ENCODE data around the gene CMTM7. TPM values are rescaled to one million over a fixed set of nuclear protein-coding genes. Genes with fewer than 3 reads are reported as not detected.

Gene CMTM7
- total and polyA plus RNA-seq, 2 of the 13 experiments (the other 11 are each of a cell fraction or from before 2014, with no cell fraction given) = 20.9 to 21.4 TPM

GRCh38 chr3:32401556-32402081 is 10.0 kb downstream of the CMTM7 start (continued):
- no peak for TF ChIP-seq HNF1A (IDR thresholded peaks at IDR 0.05; ENCODE audit: low read depth)
- TF ChIP-seq HNF1A (CRISPR knock-in tag; IDR thresholded peaks at IDR 0.05; ENCODE audit: borderline replicate concordance) = peak; percentile 35; the same call in 1 of the 2 replicates
- TF ChIP-seq CHD4 (IDR thresholded peaks at IDR 0.05; ENCODE audit: borderline replicate concordance, low read length) = no peak
- TF ChIP-seq CBX2 (IDR thresholded peaks at IDR 0.05; ENCODE audit: low read depth, low read length) = no peak
- no peak for TF ChIP-seq CBX2 (CRISPR knock-in tag; IDR thresholded peaks at IDR 0.05; ENCODE audit: low read depth)
- TF ChIP-seq ZNF629 (CRISPR knock-in tag; conservative IDR thresholded peaks at IDR 0.05) = no peak
- 0 out of 2 replicates have a peak, but pooled peaks have one; percentile 85 for TF ChIP-seq ZNF34 (CRISPR knock-in tag; IDR thresholded peaks at IDR 0.05; ENCODE audit: borderline replicate concordance)
- 0 out of 2 replicates have a peak, but pooled peaks have one; percentile 78 for TF ChIP-seq ZBTB7A (CRISPR knock-in tag; IDR thresholded peaks at IDR 0.05)
- no peak for TF ChIP-seq USF2 (IDR thresholded peaks at IDR 0.05; ENCODE audit: low read depth, low read length)
- TF ChIP-seq USF2 (CRISPR knock-in tag; IDR thresholded peaks at IDR 0.05; ENCODE audit: borderline replicate concordance) = no peak; the same call in 1 of the 2 replicates
- no peak for TF ChIP-seq ZNF17 (CRISPR knock-in tag; IDR thresholded peaks at IDR 0.05)
- TF ChIP-seq ATF3 (CRISPR knock-in tag; IDR thresholded peaks at IDR 0.05) = no peak
- no peak for TF ChIP-seq ZFP36L2 (CRISPR knock-in tag; IDR thresholded peaks at IDR 0.05)
- no peak; the same call in 1 of the 2 replicates for TF ChIP-seq SP140L (CRISPR knock-in tag; IDR thresholded peaks at IDR 0.05; ENCODE audit: borderline replicate concordance)
- no peak for TF ChIP-seq ZNF597 (CRISPR knock-in tag; IDR thresholded peaks at IDR 0.05)
- TF ChIP-seq ZNF800 (CRISPR knock-in tag; IDR thresholded peaks at IDR 0.05) = peak; percentile 85
- no peak for TF ChIP-seq ZNF546 (CRISPR knock-in tag; conservative IDR thresholded peaks at IDR 0.05)
- peak; percentile 81; the same call in 1 of the 2 replicates for TF ChIP-seq BRD4 (CRISPR knock-in tag; IDR thresholded peaks at IDR 0.05)
- peak; percentile 58; the same call in 1 of the 2 replicates for TF ChIP-seq ZNF510 (CRISPR knock-in tag; IDR thresholded peaks at IDR 0.05; ENCODE audit: low read depth)
- no peak for TF ChIP-seq GPN1 (CRISPR knock-in tag; IDR thresholded peaks at IDR 0.05; ENCODE audit: borderline replicate concordance)
